GM15510 (cell line): Measurements from ENCODE around the gene RPL11.

ENCODE experiments used
- POLR2A ChIP-seq: IDR thresholded peaks from 3 replicates; pipeline ENCODE4 v1.6.1; 2011; ENCODE audit warnings: borderline replicate concordance; ENCODE audit not compliant: insufficient read length; ENCODE audit errors: extremely low read depth

Gene RPL11

DNA sequence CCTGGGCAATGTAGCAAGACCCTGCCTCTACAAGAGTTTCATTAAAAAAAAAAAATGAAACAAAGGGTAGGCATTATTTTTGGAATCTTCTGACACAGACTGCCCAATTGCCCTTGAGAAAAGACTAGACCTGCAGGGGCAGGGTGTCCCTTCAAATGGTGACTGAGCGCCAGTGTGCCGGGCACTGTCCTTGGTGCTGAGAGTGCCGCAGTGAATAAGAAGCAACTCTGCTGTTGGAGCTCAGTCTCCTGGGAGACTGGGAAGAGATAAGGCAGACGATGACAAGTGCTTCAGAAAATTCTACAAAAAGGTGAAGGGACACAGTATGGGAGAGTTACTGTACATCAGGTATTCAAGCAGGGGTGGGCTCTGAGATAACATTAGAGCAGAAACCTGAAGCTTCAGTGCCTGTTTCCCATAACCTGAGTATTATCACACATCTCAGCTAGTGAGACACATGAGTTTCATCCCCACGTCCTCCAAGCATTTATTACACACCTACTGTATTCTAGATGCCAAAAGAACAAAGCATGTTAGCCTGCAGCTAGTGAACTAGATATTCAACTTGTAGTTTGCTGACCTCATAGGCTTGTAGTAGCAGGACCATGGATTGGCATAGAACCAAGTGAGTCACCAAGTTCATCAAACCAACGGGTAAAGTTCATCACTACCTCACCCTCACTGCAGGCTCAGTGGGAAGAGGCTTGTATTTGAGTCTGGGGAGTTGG lies 18.4 kb upstream of the RPL11 start:
- TF ChIP-seq POLR2A = no peak

DNA sequence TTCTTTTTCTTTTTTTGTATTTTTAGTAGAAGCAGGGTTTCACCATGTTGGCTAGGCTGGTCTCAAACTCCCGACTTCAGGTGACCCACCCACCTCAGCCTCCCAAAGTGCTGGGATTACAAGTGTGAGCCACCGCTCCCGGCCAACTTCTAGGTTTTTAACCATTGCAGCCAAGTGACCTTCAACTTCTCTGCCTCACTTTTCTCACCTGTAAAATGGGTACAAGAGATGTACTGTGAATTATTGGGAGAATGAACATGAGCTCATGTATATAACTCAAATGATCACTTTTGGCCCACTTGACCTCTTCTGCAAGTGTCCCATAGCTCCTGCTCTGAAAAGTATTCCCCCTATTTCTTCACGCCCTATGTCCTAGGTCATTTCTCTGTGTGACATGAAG lies 11.8 kb upstream of the RPL11 start:
- no peak for TF ChIP-seq POLR2A

DNA sequence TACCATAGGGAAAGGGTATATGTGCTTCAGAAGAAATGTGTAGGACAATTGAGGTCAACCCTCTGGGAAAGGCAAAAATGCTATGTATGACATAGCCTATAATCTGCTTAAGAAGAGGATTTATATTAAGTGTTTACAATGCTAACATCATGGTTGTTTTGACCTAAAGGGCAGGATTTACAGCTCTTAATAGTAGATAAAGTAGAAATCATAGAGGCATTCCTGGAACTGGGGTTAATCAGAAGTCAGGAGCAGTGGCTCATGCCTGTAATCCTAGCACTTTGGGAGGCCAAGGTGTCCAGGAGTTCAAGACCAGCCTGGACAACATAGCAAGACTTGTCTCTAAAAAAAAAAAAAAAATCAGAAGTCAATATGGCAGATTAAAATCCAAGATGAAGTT lies 8.7 kb upstream of the RPL11 start:
- TF ChIP-seq POLR2A = no peak

DNA sequence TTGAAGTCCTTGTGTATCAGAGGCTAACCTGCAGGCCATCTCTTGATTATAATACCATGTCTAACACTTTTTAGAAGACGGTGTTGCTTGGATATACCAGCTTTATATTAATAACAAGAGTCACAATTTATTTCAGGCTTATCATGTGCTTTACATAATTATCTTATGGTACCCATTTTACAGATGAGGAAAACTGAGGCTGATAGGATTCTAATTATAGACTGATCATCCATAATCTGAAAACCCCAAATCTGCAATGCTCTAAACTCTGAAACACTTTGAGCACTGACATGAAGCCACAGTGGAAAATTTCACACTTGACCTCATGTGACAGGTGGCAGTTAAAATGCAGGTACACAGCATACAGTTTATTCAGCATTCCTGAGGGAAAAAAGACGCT lies 7.2 kb upstream of the RPL11 start:
- no peak for TF ChIP-seq POLR2A

DNA sequence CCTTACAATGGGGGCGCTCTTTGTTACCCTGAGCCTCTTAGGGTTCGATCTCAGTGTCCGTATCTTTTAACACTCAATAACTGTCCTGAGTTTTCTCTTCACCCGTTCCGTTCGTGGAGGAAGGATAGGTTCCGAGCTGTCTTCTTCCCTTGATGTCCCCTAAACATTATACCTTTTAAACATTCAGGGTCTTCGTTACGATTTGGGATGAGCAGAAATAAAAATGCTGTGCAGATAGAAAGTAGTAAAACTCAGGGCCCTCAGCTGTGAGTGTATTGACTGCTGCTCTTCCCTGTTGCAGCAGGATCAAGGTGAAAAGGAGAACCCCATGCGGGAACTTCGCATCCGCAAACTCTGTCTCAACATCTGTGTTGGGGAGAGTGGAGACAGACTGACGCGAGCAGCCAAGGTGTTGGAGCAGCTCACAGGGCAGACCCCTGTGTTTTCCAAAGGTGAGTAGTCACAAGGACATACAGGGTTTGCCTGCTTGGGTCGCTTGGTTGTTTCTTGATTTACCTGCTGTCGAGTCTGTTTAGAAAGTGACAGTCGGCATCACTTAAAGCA lies 784 bp downstream of the RPL11 start:
- no peak for TF ChIP-seq POLR2A

DNA sequence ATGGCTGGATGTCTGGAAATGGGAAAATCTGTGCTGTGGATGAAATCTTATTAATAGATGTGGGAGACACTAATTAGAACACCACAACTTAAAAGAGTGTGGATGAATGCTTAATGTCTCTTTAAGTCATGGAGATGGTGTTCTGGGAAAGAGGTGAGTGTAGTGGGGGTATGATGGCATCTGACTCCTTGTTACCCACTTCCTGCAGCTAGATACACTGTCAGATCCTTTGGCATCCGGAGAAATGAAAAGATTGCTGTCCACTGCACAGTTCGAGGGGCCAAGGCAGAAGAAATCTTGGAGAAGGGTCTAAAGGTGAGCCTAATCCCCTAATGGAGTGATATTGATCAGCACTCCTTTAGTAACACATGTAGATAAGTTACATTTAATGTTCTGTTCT lies 2.0 kb downstream of the RPL11 start:
- no peak for TF ChIP-seq POLR2A

DNA sequence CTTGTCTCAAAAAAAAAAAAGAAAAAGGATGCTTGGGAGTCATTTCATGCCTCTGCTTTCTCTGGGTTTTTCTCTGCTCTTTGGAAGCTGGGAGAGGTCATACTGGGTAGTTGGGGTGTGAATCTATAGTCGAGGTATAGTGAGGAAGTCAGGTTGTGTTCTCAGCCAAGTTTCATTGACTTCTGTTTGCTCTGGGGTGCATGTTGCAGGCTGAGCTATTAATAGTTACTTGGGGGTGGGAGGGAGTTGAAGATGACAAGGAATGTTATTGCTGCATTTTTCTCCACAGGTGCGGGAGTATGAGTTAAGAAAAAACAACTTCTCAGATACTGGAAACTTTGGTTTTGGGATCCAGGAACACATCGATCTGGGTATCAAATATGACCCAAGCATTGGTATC lies 2.8 kb downstream of the RPL11 start:
- TF ChIP-seq POLR2A = no peak

DNA sequence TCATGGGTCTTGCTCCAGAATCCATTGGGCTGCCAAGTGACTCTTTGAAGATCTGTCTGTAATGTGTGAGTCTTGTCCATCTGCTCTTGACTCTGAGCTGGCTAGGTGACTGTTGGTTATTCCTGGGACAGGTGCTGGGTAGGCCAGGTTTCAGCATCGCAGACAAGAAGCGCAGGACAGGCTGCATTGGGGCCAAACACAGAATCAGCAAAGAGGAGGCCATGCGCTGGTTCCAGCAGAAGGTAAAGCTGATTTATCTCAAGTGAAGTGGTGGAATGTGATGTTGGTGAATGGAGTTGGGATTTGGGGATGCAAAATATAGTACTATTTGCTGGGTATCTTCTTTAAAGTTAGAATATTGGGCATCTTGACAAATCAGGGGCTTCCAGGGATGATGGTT lies 4.1 kb downstream of the RPL11 start:
- TF ChIP-seq POLR2A = no peak

DNA sequence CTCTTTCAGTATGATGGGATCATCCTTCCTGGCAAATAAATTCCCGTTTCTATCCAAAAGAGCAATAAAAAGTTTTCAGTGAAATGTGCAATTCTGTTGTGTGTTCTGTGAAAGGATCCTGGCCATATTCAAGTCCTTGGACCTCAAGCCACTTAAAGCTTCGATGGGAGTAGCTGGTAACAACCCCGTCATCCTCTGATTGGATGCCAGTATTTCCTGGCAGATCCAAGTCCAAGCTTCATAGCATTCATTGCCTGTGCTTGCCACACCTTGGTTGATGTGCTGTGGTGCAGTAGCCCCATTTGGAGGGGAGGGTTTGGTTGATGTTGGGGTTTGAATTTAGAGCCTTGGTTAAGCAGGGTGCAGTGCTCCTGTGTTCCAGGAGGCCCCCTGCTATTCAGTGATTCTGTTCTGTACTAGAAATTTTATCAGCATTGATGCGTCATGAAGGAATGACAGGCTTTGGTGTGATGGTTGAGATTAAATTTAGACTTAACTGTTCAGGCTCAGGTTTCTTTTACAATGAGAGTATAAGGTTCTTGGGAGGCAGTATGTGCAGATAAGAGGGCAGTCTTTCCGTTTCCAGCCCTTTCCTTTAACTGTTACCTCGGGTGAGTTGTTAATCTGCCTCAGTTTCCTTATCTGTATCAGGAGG lies 4.9 kb downstream of the RPL11 start:
- TF ChIP-seq POLR2A = no peak

DNA sequence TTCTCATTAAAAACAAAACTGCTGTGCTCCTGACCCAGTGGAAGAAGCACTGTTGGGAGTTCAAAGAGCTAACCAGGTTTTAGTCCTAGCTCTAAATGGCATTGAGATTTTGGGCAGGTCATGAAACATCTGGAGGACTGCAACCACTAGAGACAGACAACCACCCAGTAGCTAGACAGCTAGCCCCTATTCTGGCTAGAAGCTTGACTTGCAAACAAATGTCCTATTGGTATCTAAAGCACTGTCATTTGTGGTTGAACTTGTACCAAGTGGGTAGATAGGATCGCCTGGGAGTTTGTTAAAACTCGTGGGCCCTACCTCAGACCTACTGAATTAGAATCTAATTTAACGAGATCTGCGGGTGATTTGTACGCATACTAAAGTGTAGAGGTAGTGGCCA lies 6.9 kb downstream of the RPL11 start:
- TF ChIP-seq POLR2A = no peak

DNA sequence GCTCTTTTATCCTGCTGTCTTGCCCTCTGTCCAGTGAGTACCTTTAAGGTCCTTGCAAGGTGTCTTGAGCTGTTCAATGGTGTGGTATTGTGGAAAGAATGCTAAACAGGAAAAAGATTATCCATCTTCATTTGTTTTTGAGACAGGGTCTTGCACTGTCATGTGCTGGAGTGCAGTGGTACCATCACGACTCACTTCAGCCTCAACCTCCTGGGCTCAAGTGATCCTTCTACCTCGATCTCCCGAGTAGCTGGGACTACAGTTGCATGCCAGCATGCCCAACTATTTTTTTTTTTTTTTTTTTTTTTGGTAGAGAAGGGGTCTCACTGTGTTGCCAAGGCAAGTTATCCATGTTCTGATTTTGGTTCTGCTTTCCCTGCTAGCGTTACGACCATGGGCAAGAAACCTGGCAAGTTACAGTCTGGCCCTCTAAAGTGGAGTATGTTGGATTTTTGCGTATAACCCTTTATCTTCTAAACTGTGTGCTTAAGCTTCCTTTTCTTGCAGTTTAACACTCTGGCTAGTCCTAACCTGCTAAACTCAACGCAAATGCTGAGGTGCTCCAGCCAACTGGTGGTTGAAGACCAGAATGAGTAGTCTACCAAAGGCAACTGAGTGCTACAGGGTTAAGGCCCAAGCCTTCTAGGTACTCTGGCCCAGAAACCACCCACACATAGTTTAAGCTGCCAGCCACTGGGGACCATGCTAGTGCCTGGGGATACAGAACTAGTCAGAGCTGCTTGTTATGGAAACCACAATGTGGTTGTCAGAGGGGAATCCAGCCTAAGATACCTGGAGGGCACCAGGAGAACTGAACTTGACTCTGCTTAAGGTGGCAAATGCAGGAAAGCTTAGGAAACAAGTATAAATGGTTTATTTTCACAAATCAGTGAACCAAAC lies 7.9 kb downstream of the RPL11 start:
- no peak for TF ChIP-seq POLR2A

DNA sequence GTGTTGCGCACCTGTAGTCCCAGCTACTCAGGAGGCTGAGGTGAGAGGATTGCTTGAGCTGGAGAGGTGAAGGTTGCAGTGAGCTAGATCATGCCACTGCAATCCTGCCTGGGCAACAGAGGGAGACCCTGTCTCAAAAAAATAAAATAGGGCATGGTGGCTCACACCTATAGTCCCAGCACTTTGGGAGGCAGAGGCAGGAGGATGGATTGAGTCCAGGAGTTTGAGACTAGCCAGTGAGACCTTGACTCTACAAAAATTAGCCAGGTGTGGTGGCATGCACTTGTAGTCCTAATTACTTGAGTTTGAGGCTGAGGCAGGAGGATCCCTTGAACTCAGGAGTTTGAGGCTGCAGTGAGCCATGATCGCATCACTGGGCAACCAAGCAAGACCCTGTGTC lies 9.7 kb downstream of the RPL11 start:
- no peak for TF ChIP-seq POLR2A

DNA sequence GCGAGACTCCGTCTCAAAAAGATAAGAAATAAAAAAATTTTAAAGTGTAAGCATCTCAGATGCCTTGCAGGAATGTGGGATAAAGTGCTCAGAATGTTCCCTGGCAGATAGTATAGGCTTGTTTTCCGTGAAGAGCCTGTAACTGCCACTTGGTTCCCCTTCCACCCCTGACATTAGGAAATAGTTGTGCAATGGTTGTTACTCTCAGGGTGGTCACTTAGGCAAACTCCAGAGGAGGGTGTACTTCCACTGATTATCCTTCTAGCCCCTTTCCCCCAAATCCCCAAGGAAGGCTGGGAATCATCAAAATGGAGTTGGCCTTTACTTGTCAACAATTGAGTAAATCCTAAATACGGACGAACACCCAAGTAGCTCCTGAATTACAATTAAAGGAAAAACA lies 10.4 kb downstream of the RPL11 start:
- TF ChIP-seq POLR2A = no peak

DNA sequence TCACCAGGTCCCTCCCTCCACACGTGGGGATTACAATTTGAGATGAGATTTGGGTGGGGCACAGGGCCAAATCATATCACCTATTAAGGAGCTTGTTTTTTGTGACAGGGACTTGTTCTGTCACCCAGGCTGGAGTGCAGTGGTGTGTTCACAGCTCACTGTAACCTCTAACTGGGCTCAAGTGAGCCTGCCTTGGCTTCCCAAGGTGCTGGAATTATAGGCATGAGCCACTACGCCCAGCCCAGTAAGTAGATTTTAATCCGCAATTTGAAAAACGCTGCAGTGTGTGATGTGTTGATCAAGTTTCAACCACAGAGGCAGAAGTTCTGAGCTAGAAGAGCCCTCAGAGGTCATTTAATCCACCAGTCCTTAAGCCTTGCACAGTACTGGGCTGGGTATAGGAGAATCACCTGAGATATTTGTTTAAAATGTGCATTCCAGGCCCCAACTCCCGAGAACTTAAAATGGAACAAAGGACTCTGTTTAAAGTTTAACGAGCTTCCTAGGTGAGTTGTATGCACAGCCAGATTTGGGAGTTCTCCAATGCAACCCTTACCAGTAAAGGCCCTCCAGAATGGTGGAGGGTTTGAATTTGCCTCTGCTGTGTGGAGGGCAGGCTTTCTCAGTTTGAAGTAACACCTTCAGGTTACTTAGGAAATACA lies 13.4 kb downstream of the RPL11 start:
- no peak for TF ChIP-seq POLR2A

DNA sequence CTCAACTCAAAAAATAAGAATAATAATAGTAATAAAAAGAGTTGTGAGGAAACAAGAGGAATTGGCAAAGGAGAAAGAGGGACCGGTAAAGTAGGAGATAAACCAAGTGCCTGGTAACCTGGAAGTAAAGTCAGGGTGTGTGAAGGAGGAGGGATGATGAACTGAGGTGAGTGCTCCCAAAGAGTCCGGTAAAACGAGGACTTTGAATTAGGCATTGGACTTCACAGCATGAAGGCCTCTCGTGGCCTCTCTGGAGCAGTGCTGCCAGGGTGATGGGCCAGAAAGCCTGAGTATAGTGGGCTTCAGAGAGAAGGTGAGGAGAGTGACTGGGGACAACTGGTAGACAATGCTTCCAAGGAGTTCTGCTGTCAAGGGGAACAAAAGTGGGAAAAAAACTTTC lies 17.6 kb downstream of the RPL11 start:
- TF ChIP-seq POLR2A = no peak
